RCC 7860 (cell line): ENCODE data around the gene OGFOD3.
"Not testable (repeated sequence)": the region's sequence is repeated elsewhere in the genome, so short reads cannot be mapped to it uniquely, and the experiment has no call there.

Source experiments
- DNase-seq: peaks from one replicate; pipeline ENCODE4 v3.0.0-alpha.2; 2015; ENCODE audit warnings: low spot score
- FAIRE-seq: peaks from 2 replicates; lab custom pipeline; 2012; peaks lifted over from hg19 to GRCh38; lab: Jason Lieb, UNC

OGFOD3 gene

GRCh38 chr17:82390860-82391435, 27.4 kb downstream of the OGFOD3 start:
- no peak for FAIRE-seq
- DNase-seq = no peak

- DNase-seq (no peak), FAIRE-seq (no peak)
These were observed 28.1 kb downstream of the OGFOD3 start for GRCh38 chr17:82390015-82390859.

- no peak for DNase-seq
- FAIRE-seq = no peak
These were observed 29.0 kb downstream of the OGFOD3 start for GRCh38 chr17:82389379-82389778.

GRCh38 chr17:82388922-82389283, 29.5 kb downstream of the OGFOD3 start:
- FAIRE-seq (no peak), DNase-seq (no peak)

GRCh38 chr17:82388223-82388921, 30.0 kb downstream of the OGFOD3 start:
- no peak for FAIRE-seq

GRCh38 chr17:82387705-82388106, 30.7 kb downstream of the OGFOD3 start:
- FAIRE-seq (no peak), DNase-seq (no peak)

More at GRCh38 chr17:82388223-82388921, 30.0 kb downstream of the OGFOD3 start:
- no peak for DNase-seq

- DNase-seq = no peak
- no peak for FAIRE-seq
These were observed 31.3 kb downstream of the OGFOD3 start for GRCh38 chr17:82386881-82387704.

- no peak for FAIRE-seq
- DNase-seq = no peak
These were observed 32.0 kb downstream of the OGFOD3 start for GRCh38 chr17:82386255-82386831.

GRCh38 chr17:82385559-82386254, 32.7 kb downstream of the OGFOD3 start:
- no peak for DNase-seq
- FAIRE-seq = no peak

GRCh38 chr17:82384730-82385481, 33.5 kb downstream of the OGFOD3 start:
- FAIRE-seq (no peak), DNase-seq (peak; percentile 49)

- no peak for FAIRE-seq
These were observed 34.2 kb downstream of the OGFOD3 start for GRCh38 chr17:82384051-82384729.

GRCh38 chr17:82383411-82383810, 35.0 kb downstream of the OGFOD3 start:
- DNase-seq (no peak), FAIRE-seq (no peak)

More at GRCh38 chr17:82384051-82384729, 34.2 kb downstream of the OGFOD3 start:
- DNase-seq = peak; percentile 28

GRCh38 chr17:82382933-82383255, 35.5 kb downstream of the OGFOD3 start:
- DNase-seq = no peak
- no peak for FAIRE-seq

- DNase-seq, FAIRE-seq: not testable (repeated sequence)
These were observed 36.0 kb downstream of the OGFOD3 start for GRCh38 chr17:82382220-82382932.

GRCh38 chr17:82381703-82382009, 36.7 kb downstream of the OGFOD3 start:
- FAIRE-seq = not testable (repeated sequence)

GRCh38 chr17:82380860-82381702, 37.3 kb downstream of the OGFOD3 start:
- no peak for FAIRE-seq

More at GRCh38 chr17:82381703-82382009, 36.7 kb downstream of the OGFOD3 start:
- DNase-seq = not testable (repeated sequence)

GRCh38 chr17:82378741-82379021, 39.7 kb downstream of the OGFOD3 start:
- FAIRE-seq (no peak), DNase-seq (no peak)

More at GRCh38 chr17:82380860-82381702, 37.3 kb downstream of the OGFOD3 start:
- no peak for DNase-seq
